CD4-positive, CD25-positive, alpha-beta regulatory T cell (primary cell): ENCODE measurements around the gene RTN1. TPM values are rescaled to one million over a fixed set of nuclear protein-coding genes. Genes with fewer than 3 reads are reported as not detected.

Source experiments
- ATAC-seq, 2 donors: fragments of 150-1000 bp; cut with Tn5 transposase; one replicate each; pipeline ENCODE4 v1.10.0; 2021; ENCODE audit warnings: low read depth in 2 of 2, moderate number of reproducible peaks in 2 of 2, moderate library complexity in 1 of 2
- DNase-seq, 3 donors: peaks; one replicate each; pipeline versions ENCODE4 v3.0.0 to v3.0.0-alpha.2; 2012 to 2022; ENCODE audit warnings: mixed read lengths in 1 of 3
- H3K27ac ChIP-seq: one replicate; pipeline ENCODE4 v1.7.0; 2013; ENCODE audit warnings: mild to moderate bottlenecking, low read length; ENCODE audit not compliant: insufficient read depth, poor library complexity, severe bottlenecking
- H3K27me3 ChIP-seq: one replicate; pipeline ENCODE4 v1.7.0; 2013; ENCODE audit warnings: low read length; ENCODE audit not compliant: control insufficient read depth, insufficient read depth
- H3K36me3 ChIP-seq: one replicate; pipeline ENCODE4 v1.7.0; 2013; ENCODE audit warnings: mild to moderate bottlenecking, low read length, moderate library complexity; ENCODE audit not compliant: control insufficient read depth, insufficient read depth
- H3K4me1 ChIP-seq: 2 replicates; pipeline ENCODE4 v1.7.0; 2013; ENCODE audit warnings: mild to moderate bottlenecking, low read length; ENCODE audit not compliant: insufficient read depth, control insufficient read depth, poor library complexity, severe bottlenecking
- H3K4me3 ChIP-seq: one replicate; pipeline ENCODE4 v1.7.0; 2013; ENCODE audit warnings: low read depth, mild to moderate bottlenecking, low read length, moderate library complexity
- H3K9me3 ChIP-seq, 2 experiments: 1 replicate in 1 of 2; 2 replicates in 1 of 2; pipeline ENCODE4 v1.7.0; 2013; ENCODE audit warnings: low read length in 2 of 2, mild to moderate bottlenecking in 1 of 2, moderate library complexity in 1 of 2; ENCODE audit not compliant: control insufficient read depth in 2 of 2
- H3K27ac Mint-ChIP-seq, 3 donors: one replicate each; pipeline ENCODE4 v1.8.0; 2020 to 2022; ENCODE audit warnings: mild to moderate bottlenecking in 3 of 3, mixed read lengths in 3 of 3, moderate library complexity in 2 of 3
- H3K27me3 Mint-ChIP-seq: one replicate; pipeline ENCODE4 v1.8.0; 2022; ENCODE audit warnings: mild to moderate bottlenecking, mixed read lengths
- H3K36me3 Mint-ChIP-seq: one replicate; pipeline ENCODE4 v1.8.0; 2020; ENCODE audit warnings: mixed read lengths
- H3K4me1 Mint-ChIP-seq, 4 donors: one replicate each; pipeline ENCODE4 v1.8.0; 2020 to 2022; ENCODE audit warnings: mixed read lengths in 4 of 4, mild to moderate bottlenecking in 1 of 4
- H3K4me3 Mint-ChIP-seq, 4 donors: one replicate each; pipeline ENCODE4 v1.8.0; 2020 to 2022; ENCODE audit warnings: mild to moderate bottlenecking in 4 of 4, mixed read lengths in 4 of 4, moderate library complexity in 3 of 4
- H3K9me3 Mint-ChIP-seq, 7 donors: one replicate each; pipeline ENCODE4 v1.8.0; 2020 to 2022; ENCODE audit warnings: mixed read lengths in 7 of 7, mild to moderate bottlenecking in 3 of 7, moderate library complexity in 2 of 7
- polyA plus RNA-seq, 4 donors: library from polyadenylated mRNA; unstranded; fragments of 300-500 nt; fragmentation: Illumina TruSeq; gene quantifications; one replicate each; pipeline ENCODE4 v1.2.3, GENCODE V29; 2021
- total RNA-seq: library from RNA; stranded (reverse); gene quantifications from one replicate; pipeline ENCODE4 v1.2.3, GENCODE V29; 2022

The RTN1 gene
- total and polyA plus RNA-seq, 5 donors from 2014 or later: 0.17 to 0.42 TPM; not detected in 3

DNA sequence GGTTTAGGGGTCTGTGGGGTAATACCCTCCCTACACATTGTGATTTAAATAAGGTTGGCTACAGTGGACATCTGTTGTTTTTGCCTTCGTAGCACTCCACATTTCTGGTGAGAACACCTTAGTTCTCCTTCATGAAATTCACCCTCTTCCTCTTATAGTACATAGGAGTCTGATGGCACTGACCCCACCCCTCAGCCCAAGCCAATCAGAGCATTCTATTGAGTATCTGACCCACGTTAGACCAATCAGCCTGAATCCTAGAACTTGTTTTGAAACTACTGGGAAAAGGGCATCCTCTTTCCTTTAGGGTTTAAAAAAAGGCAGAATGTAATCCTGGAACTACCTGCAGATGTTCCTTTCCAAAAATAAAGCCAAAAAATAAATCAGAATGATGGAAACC lies 33.6 kb upstream of the RTN1 start:
- ATAC-seq (no peak), DNase-seq (no peak)
- Histone ChIP-seq H3K27me3 (no peaks in the 10 kb centered on the region), H3K4me3 (no peak overlapping the region), H3K27ac (no peak overlapping the region), H3K4me1 (no peaks in the 10 kb centered on the region), H3K9me3 (no peaks in the 10 kb centered on the region), H3K36me3 (no peaks in the 10 kb centered on the region)
- Mint-ChIP-seq H3K4me1 (no peaks in the 10 kb centered on the region), H3K27ac (no peak overlapping the region), H3K4me3 (no peak overlapping the region), H3K36me3 (no peaks in the 10 kb centered on the region), H3K27me3 (no peaks in the 10 kb centered on the region), H3K9me3 (peaks cover 0 to 1% (median 0%) of the 10 kb centered on the region in 7 donors)

DNA sequence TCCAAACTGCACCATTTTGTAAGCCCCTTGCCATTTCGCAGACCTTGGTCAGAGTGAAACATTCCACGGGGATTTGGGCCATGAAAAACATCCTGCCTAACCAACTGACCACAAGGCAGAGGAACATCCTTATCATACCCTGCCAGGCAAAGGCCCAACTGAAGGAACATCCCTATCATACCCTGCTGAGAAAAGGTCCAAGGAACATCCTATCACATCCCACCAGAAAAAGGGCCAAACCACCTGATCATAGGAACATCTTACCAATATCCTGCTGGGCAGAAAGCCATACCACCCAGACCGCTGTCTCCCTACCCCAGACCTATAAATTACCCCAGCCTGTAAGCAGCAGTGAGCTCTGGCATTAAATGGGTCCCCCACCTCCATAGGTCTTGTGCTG lies 30.0 kb upstream of the RTN1 start:
- Histone ChIP-seq H3K36me3 (no peaks in the 10 kb centered on the region), H3K4me3 (no peak overlapping the region), H3K27ac (no peak overlapping the region), H3K4me1 (no peaks in the 10 kb centered on the region), H3K27me3 (peaks cover 3% of the 10 kb centered on the region), H3K9me3 (no peaks in the 10 kb centered on the region)
- DNase-seq (no peak), ATAC-seq (no peak)
- H3K27ac Mint-ChIP-seq: no peak overlapping the region
- no peaks in the 10 kb centered on the region for H3K27me3 Mint-ChIP-seq
- no peaks in the 10 kb centered on the region for H3K36me3 Mint-ChIP-seq
- H3K9me3 Mint-ChIP-seq: peaks cover 0 to 1% (median 0%) of the 10 kb centered on the region in 7 donors
- H3K4me3 Mint-ChIP-seq: no peak overlapping the region
- no peaks in the 10 kb centered on the region for H3K4me1 Mint-ChIP-seq

DNA sequence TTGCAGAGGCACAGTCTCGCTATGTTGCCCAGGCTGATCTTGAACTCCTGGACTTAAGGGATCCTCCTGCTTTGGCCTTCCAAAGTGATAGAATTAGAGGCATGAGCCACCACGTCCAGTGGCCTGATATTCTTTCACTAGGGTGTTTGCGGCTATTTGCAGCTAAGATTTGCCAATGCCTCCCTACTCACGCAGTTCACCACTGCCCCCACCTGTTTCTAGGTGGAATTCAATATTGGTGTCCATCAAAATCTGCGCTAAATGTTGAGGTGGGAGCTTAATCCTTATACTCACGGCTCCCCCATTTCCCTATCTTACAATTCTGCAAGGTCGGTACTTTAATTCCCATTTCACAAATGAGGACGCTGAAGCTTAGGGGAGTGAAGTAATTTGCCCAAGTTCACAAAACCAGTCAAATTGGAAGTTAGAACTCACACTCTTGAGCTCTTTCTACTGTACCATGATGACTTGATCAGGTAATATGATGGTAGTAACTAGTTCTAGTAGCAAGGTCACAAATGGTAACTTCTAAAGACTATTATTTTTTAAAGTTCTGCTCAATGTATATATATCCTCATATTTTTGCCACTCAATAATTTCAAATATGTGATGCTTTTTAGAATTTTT lies 27.3 kb upstream of the RTN1 start:
- Histone ChIP-seq H3K27me3 (peaks cover 3% of the 10 kb centered on the region), H3K4me1 (no peaks in the 10 kb centered on the region), H3K4me3 (no peak overlapping the region), H3K27ac (no peak overlapping the region), H3K36me3 (no peaks in the 10 kb centered on the region), H3K9me3 (no peaks in the 10 kb centered on the region)
- peaks cover 0 to 2% (median 0%) of the 10 kb centered on the region in 7 donors for H3K9me3 Mint-ChIP-seq
- no peak for ATAC-seq
- H3K4me3 Mint-ChIP-seq: no peak overlapping the region
- DNase-seq: peak in 1 of 3 donors; percentile 9
- H3K4me1 Mint-ChIP-seq: no peaks in the 10 kb centered on the region
- H3K36me3 Mint-ChIP-seq: no peaks in the 10 kb centered on the region
- H3K27me3 Mint-ChIP-seq: no peaks in the 10 kb centered on the region
- H3K27ac Mint-ChIP-seq: no peak overlapping the region

DNA sequence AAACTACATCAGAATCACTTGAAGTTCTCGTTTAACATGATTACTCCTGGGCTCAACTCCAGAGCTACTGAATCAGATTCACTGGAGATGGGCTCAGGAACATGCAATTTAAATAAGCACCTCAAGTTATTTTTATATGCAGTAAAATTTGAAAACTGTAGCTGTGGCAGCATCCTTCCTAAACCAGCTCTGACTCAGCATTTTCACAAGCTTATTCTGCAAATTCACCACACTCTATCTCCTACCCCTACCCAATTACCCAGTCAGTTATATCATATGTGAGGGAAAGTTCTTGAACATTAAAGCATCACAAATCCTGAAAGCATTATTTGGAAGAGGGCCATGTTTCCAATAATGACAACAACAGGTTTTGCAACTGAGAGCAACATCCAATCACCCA lies 25.1 kb upstream of the RTN1 start:
- Mint-ChIP-seq H3K4me1 (no peaks in the 10 kb centered on the region), H3K27ac (no peak overlapping the region)
- H3K27me3 ChIP-seq: peaks cover 3% of the 10 kb centered on the region

DNA sequence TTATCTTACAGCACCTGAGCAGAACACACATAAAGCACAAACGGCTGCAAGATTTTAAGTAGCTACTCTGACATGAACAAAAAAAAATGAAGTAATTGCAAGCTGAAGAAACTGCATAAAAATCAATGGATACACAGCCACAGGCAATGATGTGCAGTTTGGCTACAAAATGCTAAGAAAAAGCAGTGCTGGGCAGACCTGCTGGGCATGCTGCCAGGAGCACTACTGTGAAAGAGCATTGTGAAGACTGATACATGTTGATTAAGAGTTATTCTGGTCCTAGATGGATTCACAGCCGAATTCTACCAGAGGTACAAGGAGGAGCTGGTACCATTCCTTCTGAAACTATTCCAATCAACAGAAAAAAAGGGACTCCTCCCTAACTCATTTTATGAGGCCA lies 20.1 kb upstream of the RTN1 start:
- peaks cover 0 to 5% (median 0%) of the 10 kb centered on the region in 7 donors for H3K9me3 Mint-ChIP-seq
- no peaks in the 10 kb centered on the region for H3K4me1 ChIP-seq
- H3K27ac Mint-ChIP-seq: no peak overlapping the region
- peaks cover 15% of the 10 kb centered on the region for H3K27me3 Mint-ChIP-seq
- no peaks in the 10 kb centered on the region for H3K9me3 ChIP-seq
- peaks cover 2% of the 10 kb centered on the region for H3K27me3 ChIP-seq
- no peaks in the 10 kb centered on the region for H3K36me3 ChIP-seq
- ATAC-seq: no peak
- no peak overlapping the region for H3K4me3 ChIP-seq
- no peaks in the 10 kb centered on the region for H3K4me1 Mint-ChIP-seq
- no peak overlapping the region for H3K27ac ChIP-seq
- no peaks in the 10 kb centered on the region for H3K36me3 Mint-ChIP-seq
- no peak for DNase-seq
- H3K4me3 Mint-ChIP-seq: no peak overlapping the region

More for the DNA sequence above, 25.1 kb upstream of the RTN1 start:
- Histone ChIP-seq H3K9me3 (no peaks in the 10 kb centered on the region), H3K4me3 (no peak overlapping the region), H3K27ac (no peak overlapping the region), H3K4me1 (no peaks in the 10 kb centered on the region), H3K36me3 (no peaks in the 10 kb centered on the region)
- DNase-seq (no peak), ATAC-seq (no peak)
- Mint-ChIP-seq H3K4me3 (no peak overlapping the region), H3K27me3 (no peaks in the 10 kb centered on the region), H3K9me3 (peaks cover 0 to 4% (median 0%) of the 10 kb centered on the region in 7 donors), H3K36me3 (no peaks in the 10 kb centered on the region)

DNA sequence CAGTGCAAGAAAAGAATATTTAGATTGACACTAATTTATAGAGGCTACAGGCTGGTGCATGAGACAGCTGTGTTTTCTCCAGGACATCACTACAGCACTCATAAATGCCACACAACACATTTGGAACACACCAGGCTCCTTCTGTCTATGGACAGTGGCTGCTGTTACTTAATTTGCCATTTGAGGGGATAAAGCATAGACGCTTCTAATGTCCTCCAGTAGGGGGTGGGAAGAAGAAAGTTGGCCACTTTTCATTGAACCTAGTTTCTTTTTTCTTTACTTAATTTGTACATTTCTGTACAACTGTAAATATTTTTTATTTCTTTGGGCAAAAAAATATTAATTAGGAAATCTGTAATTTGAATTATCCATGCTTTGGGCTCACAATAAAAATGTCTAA lies 12.4 kb upstream of the RTN1 start:
- DNase-seq (no peak), ATAC-seq (no peak)
- Mint-ChIP-seq H3K27me3 (peaks cover 25% of the 10 kb centered on the region), H3K4me3 (no peak overlapping the region), H3K4me1 (no peaks in the 10 kb centered on the region), H3K9me3 (peaks cover 0 to 9% (median 1%) of the 10 kb centered on the region in 7 donors), H3K36me3 (no peaks in the 10 kb centered on the region), H3K27ac (no peak overlapping the region)
- H3K27me3 ChIP-seq: peaks cover 2% of the 10 kb centered on the region
- peaks cover 0 to 2% of the 10 kb centered on the region in 2 experiments for H3K9me3 ChIP-seq
- H3K36me3 ChIP-seq: no peaks in the 10 kb centered on the region
- no peaks in the 10 kb centered on the region for H3K4me1 ChIP-seq
- H3K27ac ChIP-seq: no peak overlapping the region
- no peak overlapping the region for H3K4me3 ChIP-seq

DNA sequence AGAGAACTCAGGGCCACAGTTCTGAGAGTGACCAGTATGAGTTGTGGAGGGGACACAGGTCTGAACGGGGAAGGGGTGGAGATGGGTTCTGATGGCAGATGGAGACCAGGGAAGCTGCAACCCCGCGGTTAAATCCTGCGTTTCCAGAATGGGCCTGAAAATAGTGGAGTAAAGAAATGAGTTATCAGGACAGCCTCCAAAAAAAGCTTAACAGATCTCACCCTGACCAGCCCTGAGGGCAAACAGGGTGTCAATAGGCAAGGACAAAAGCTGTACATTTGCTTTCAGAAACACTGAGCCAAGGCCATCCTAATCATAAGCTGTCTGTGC lies 555 bp upstream of the RTN1 start:
- no peak overlapping the region for H3K4me3 ChIP-seq

More for the DNA sequence above, 555 bp upstream of the RTN1 start:
- Histone ChIP-seq H3K27ac (no peak overlapping the region), H3K4me1 (peaks cover 8% of the 10 kb centered on the region), H3K36me3 (no peaks in the 10 kb centered on the region), H3K27me3 (peaks cover 24% of the 10 kb centered on the region), H3K9me3 (no peaks in the 10 kb centered on the region)
- no peak for ATAC-seq
- Mint-ChIP-seq H3K27me3 (peaks cover 65% of the 10 kb centered on the region), H3K9me3 (peaks cover 0 to 5% (median 4%) of the 10 kb centered on the region in 7 donors), H3K4me1 (peaks cover 0 to 6% (median 1%) of the 10 kb centered on the region in 4 donors), H3K36me3 (no peaks in the 10 kb centered on the region), H3K4me3 (no peak overlapping the region), H3K27ac (no peak overlapping the region)
- DNase-seq: no peak
